Glutamatergic neuron (in vitro differentiated cells): Measurements from ENCODE around the gene FILIP1L. TPM values are rescaled to one million over a fixed set of nuclear protein-coding genes. Genes with fewer than 3 reads are reported as not detected.

ENCODE experiments used
- DNase-seq: peaks from one replicate; pipeline ENCODE4 v3.0.0; 2022
- H3K27ac Mint-ChIP-seq: one replicate; pipeline ENCODE4 v1.8.0; 2020; ENCODE audit warnings: mild to moderate bottlenecking, mixed read lengths, inconsistent platforms; ENCODE audit not compliant: unreplicated experiment
- H3K27me3 Mint-ChIP-seq: one replicate; pipeline ENCODE4 v1.8.0; 2020; ENCODE audit warnings: mild to moderate bottlenecking, moderate library complexity, mixed read lengths, inconsistent platforms; ENCODE audit not compliant: unreplicated experiment
- H3K36me3 Mint-ChIP-seq: one replicate; pipeline ENCODE4 v1.8.0; 2020; ENCODE audit warnings: mild to moderate bottlenecking, mixed read lengths, inconsistent platforms; ENCODE audit not compliant: unreplicated experiment
- H3K4me1 Mint-ChIP-seq: one replicate; pipeline ENCODE4 v1.8.0; 2020; ENCODE audit warnings: mild to moderate bottlenecking, low read depth, mixed read lengths, inconsistent platforms; ENCODE audit not compliant: unreplicated experiment
- H3K4me3 Mint-ChIP-seq: one replicate; pipeline ENCODE4 v1.8.0; 2020; ENCODE audit warnings: mild to moderate bottlenecking, mixed read lengths, inconsistent platforms; ENCODE audit not compliant: unreplicated experiment
- H3K9me3 Mint-ChIP-seq: one replicate; pipeline ENCODE4 v1.8.0; 2020; ENCODE audit warnings: mild to moderate bottlenecking, moderate library complexity, mixed read lengths, inconsistent platforms; ENCODE audit not compliant: unreplicated experiment
- CTCF ChIP-seq: fragments of 200-600 bp; sonication (generic); IDR thresholded peaks from one replicate; pipeline ENCODE4 v1.5.0; 2021; ENCODE audit not compliant: partially characterized antibody, unreplicated experiment
- total RNA-seq: library from RNA; stranded (reverse); fragmentation: NEBNext Ultra II Directional; extraction: Animal tissue kit (Norgen Biotek cat#: 25700); gene quantifications from one replicate; pipeline ENCODE4 v1.2.1, GENCODE V29; 2021; ENCODE audit not compliant: unreplicated experiment

Gene FILIP1L
- total RNA-seq, 1 donor from 2014 or later, result 4.3 TPM

- Mint-ChIP-seq H3K27ac (no peak overlapping the region), H3K36me3 (no peaks in the 10 kb centered on the region), H3K4me1 (peaks cover 14% of the 10 kb centered on the region), H3K4me3 (no peak overlapping the region), H3K27me3 (peaks cover 2% of the 10 kb centered on the region), H3K9me3 (no peaks in the 10 kb centered on the region)
- TF ChIP-seq CTCF, result no peak
- DNase-seq, result no peak
Measured at GRCh38 chr3:100072326-100073048, 41.8 kb downstream of the FILIP1L start.

- DNase-seq, result no peak
- Mint-ChIP-seq H3K4me1 (peaks cover 11% of the 10 kb centered on the region), H3K4me3 (no peak overlapping the region), H3K27me3 (peaks cover 2% of the 10 kb centered on the region), H3K9me3 (no peaks in the 10 kb centered on the region), H3K36me3 (no peaks in the 10 kb centered on the region), H3K27ac (no peak overlapping the region)
- no peak for TF ChIP-seq CTCF
Measured at GRCh38 chr3:100069472-100069871, 44.8 kb downstream of the FILIP1L start.

DNA sequence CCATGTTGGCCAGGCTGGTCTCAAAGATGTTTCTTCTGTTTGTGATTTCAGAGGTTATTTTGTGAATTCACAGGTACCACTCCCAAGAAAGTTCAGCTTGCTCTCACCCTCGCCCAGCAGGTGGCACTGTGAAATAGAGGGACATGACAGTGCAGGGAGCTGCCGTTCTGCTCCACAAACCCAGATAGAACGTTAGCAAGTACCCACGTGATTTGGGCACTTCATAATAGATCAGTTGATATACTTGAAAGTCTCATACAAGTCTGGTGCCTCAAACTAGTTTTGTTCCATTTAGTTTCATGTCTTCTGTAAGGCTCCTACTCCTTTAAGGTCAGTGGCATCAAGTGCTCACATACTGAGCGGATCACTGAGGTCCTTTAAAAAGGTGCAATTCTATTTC lies 45.5 kb downstream of the FILIP1L start:
- H3K36me3 Mint-ChIP-seq, result no peaks in the 10 kb centered on the region
- H3K4me1 Mint-ChIP-seq, result peaks cover 6% of the 10 kb centered on the region
- DNase-seq, result peak; percentile 85
- H3K27ac Mint-ChIP-seq, result no peak overlapping the region
- peak; percentile 69 for TF ChIP-seq CTCF
- no peaks in the 10 kb centered on the region for H3K9me3 Mint-ChIP-seq
- H3K4me3 Mint-ChIP-seq, result no peak overlapping the region
- H3K27me3 Mint-ChIP-seq, result peaks cover 2% of the 10 kb centered on the region

DNA sequence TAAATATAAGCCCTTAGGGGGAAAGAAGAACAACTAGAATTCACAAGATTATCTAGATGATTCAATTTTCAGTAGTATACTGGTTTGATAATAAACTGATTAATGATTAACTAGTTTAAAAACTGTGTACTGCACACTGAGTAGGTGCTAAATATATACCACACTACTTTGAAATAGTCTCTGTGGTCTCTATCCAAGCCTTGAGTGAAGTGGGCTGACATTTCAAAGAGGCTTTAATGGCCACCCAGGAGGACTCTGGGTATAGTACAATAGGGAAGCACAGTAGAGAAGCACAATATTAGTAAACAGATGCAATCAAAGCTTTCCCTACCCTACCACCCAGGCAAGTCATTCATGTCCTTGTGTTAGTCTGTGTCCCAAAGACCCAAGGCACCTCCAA lies 46.7 kb downstream of the FILIP1L start:
- Mint-ChIP-seq H3K9me3 (no peaks in the 10 kb centered on the region), H3K27ac (no peak overlapping the region), H3K4me3 (no peak overlapping the region), H3K36me3 (no peaks in the 10 kb centered on the region), H3K27me3 (no peaks in the 10 kb centered on the region), H3K4me1 (no peaks in the 10 kb centered on the region)
- DNase-seq, result no peak
- TF ChIP-seq CTCF, result no peak

DNA sequence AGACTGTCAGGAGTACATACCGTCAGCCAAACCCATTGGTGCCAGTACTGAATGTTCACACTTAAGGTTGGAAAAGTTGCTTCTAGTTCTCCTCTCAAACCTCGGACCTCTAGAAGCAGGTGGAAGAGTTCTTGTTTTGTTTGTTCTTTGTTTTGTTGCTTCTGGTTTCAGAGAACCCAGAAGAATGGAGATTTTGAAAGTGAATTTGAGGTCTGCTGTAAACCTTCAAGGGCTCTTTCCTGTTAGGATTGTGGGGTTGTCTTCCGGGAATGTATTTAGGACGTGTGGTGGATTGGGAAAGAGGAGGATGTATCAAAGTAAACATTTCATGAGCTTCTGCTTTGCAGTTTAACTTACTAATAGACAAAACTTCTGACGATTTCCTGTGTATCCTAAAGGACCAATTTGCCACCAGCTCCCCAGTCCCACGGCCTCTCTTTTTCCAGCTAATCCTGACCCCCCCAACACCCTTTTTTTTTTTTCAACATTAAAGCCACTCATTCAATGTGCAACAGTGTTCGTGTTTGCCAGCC lies 50.3 kb downstream of the FILIP1L start:
- Mint-ChIP-seq H3K36me3 (no peaks in the 10 kb centered on the region), H3K4me1 (no peaks in the 10 kb centered on the region), H3K9me3 (peaks cover 1% of the 10 kb centered on the region), H3K27ac (no peak overlapping the region), H3K4me3 (no peak overlapping the region), H3K27me3 (no peaks in the 10 kb centered on the region)
- DNase-seq, result no peak
- TF ChIP-seq CTCF, result no peak
